GM23248 (cell line): ENCODE measurements around the gene TEX101. TPM values are rescaled to one million over a fixed set of nuclear protein-coding genes. Genes with fewer than 3 reads are reported as not detected.
"Not testable (repeated sequence)": the region's sequence is repeated elsewhere in the genome, so short reads cannot be mapped to it uniquely, and the experiment has no call there.

Source experiments
- DNase-seq: peaks from one replicate; pipeline ENCODE4 v3.0.0-alpha.2; 2015
- H2AFZ ChIP-seq: fragments of 200-600 bp; sonication (generic); 2 replicates; pipeline ENCODE4 v1.6.1; 2016; ENCODE audit warnings: antibody characterized with exemption
- H3F3A ChIP-seq: fragments of 200-600 bp; sonication (generic); 2 replicates; pipeline ENCODE4 v1.6.1; 2016; ENCODE audit warnings: mild to moderate bottlenecking, antibody characterized with exemption, mixed run types; ENCODE audit not compliant: insufficient read depth
- H3K27ac ChIP-seq: fragments of 200-600 bp; sonication (generic); 2 replicates; pipeline ENCODE4 v1.5.1; 2016; ENCODE audit warnings: mild to moderate bottlenecking
- H3K27me3 ChIP-seq: fragments of 200-600 bp; sonication (generic); replicated peaks from 2 replicates; pipeline ENCODE4 v1.6.1; 2016; ENCODE audit warnings: mild to moderate bottlenecking; ENCODE audit not compliant: insufficient read depth
- H3K36me3 ChIP-seq: fragments of 200-600 bp; sonication (generic); 2 replicates; pipeline ENCODE4 v1.6.1; 2016; ENCODE audit warnings: low read depth, mild to moderate bottlenecking
- H3K4me1 ChIP-seq: fragments of 200-600 bp; sonication (generic); 2 replicates; pipeline ENCODE4 v1.6.1; 2016; ENCODE audit warnings: mild to moderate bottlenecking; ENCODE audit not compliant: insufficient read depth
- H3K4me2 ChIP-seq: fragments of 200-600 bp; sonication (generic); one replicate; pipeline ENCODE4 v1.6.1; 2016; ENCODE audit warnings: mild to moderate bottlenecking; ENCODE audit not compliant: unreplicated experiment
- H3K4me3 ChIP-seq: fragments of 200-600 bp; sonication (generic); 2 replicates; pipeline ENCODE4 v1.5.1; 2016; ENCODE audit warnings: mild to moderate bottlenecking
- H3K79me2 ChIP-seq: fragments of 200-600 bp; sonication (generic); 2 replicates; pipeline ENCODE4 v1.6.1; 2016; ENCODE audit warnings: mild to moderate bottlenecking; ENCODE audit not compliant: insufficient read depth
- H3K9ac ChIP-seq: fragments of 200-600 bp; sonication (generic); 2 replicates; pipeline ENCODE4 v1.6.1; 2016; ENCODE audit warnings: mild to moderate bottlenecking
- H3K9me2 ChIP-seq: fragments of 200-600 bp; sonication (generic); 2 replicates; pipeline ENCODE4 v1.6.1; 2016; ENCODE audit warnings: mixed run types, mild to moderate bottlenecking, moderate library complexity; ENCODE audit not compliant: insufficient read depth
- H3K9me3 ChIP-seq: fragments of 200-600 bp; sonication (generic); one replicate; pipeline ENCODE4 v1.6.1; 2017; ENCODE audit warnings: low read depth
- H4K20me1 ChIP-seq: fragments of 200-600 bp; sonication (generic); 2 replicates; pipeline ENCODE4 v1.6.0; 2016; ENCODE audit not compliant: insufficient read depth
- EZH2 ChIP-seq: fragments of 200-600 bp; sonication (generic); IDR thresholded peaks from 2 replicates; pipeline ENCODE4 v1.6.1; 2018; ENCODE audit warnings: antibody characterized with exemption, mild to moderate bottlenecking; ENCODE audit not compliant: insufficient read depth, poor library complexity, severe bottlenecking
- EZH2phosphoT487 ChIP-seq: fragments of 200-600 bp; sonication (generic); IDR thresholded peaks from 2 replicates; pipeline ENCODE4 v1.6.1; 2018; ENCODE audit warnings: antibody characterized with exemption, moderate library complexity, mild to moderate bottlenecking, low read depth; ENCODE audit not compliant: insufficient read depth
- WGBS, 2 experiments: methylation state at CpG; one replicate each; pipeline ENCODE4 v1.1.6; 2015 to 2017; ENCODE audit warnings: low lambda C conversion rate in 2 of 2, low coverage in 1 of 2; ENCODE audit errors: missing lambda C conversion rate in 2 of 2; 5-methylcytosine and 5-hydroxymethylcytosine counted together
- in situ Hi-C: fragments of 300-500 bp; cut with MboI; formaldehyde crosslinking; loops from 2 replicates; pipeline ENCODE4 v1.15.0; 2020
- polyA plus RNA-seq: library from polyadenylated mRNA; unstranded; fragments of >200 nt; fragmentation: Nextera tagmentation; extraction: Ambion mirVana; gene quantifications from 2 replicates; pipeline ENCODE4 v1.2.1, GENCODE V29; 2016
- total RNA-seq: library from RNA; depleted of rRNA; stranded (reverse); fragments of >200 nt; shearing (Covaris generic); gene quantifications from 2 replicates; pipeline ENCODE4 v1.2.3, GENCODE V29; 2014

TEX101 gene
- total and polyA plus RNA-seq, 2 experiments from 2014 or later: not detected

DNA sequence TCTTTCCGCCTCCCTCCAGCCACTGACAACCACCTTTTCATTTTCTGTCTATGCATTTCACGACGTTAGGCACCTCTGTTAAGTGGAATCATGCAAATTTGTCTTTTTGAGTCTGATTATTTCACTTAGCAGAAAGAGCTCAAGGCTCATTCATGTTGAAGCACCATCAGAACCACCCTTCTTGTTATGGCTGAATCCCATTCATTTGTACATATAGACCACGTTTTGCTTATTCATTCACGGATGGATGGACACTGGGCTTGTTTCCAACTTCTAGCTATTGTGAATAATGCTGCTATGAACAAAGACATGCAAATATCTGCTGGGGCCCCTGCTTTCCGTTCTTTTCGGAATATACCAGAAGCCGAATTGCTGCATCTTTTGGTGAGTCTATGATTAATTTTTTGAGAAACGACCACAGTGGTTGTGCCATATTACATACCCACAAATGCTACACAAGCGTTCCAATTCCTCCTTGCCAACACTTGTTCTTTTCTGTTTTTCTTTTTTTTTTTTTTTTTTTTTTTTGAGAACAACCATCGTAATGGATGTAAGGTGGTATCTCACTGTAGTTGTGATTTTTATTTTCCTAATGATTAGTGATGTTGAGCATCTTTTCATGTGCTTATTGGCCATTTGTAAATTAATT is 23.7 kb upstream of the TEX101 start:
- H3K4me1 ChIP-seq, H2AFZ ChIP-seq, H3K36me3 ChIP-seq, H3K79me2 ChIP-seq, H3K27ac ChIP-seq, H3K9ac ChIP-seq, H3K9me3 ChIP-seq, H3F3A ChIP-seq, H3K4me3 ChIP-seq, H3K4me2 ChIP-seq, H4K20me1 ChIP-seq, H3K9me2 ChIP-seq, in situ Hi-C loops, DNase-seq: not testable (repeated sequence)
- H3K27me3 ChIP-seq: peaks cover 31% of the 10 kb centered on the region; the same call in 1 of the 2 replicates
- 51 to 54% methylated on average over 11 of the region's 11 CpGs for WGBS, 2 experiments

DNA sequence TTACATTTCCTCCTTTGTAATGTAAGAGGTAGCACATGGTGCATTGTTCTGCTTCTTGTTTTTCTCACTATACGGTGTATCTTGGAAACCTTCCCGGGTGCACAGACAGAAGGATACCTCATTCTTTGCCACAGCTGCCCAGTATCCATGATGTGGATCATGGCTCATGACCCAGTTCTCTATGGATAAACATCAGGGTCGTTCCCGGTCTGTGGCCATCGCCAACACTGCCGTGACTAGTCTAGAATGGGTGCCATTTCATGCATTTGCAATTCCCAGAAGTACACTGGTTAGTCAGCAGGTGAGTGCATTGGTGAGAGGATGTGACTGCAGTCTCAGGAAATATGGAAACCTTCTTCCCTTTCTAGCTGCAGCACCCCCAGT is 23.1 kb upstream of the TEX101 start:
- H3K27ac ChIP-seq, H4K20me1 ChIP-seq, DNase-seq, H3K36me3 ChIP-seq, H3K4me2 ChIP-seq, H2AFZ ChIP-seq, H3K79me2 ChIP-seq, H3K9me3 ChIP-seq, H3K9me2 ChIP-seq, H3K4me1 ChIP-seq, H3K4me3 ChIP-seq, H3K9ac ChIP-seq, in situ Hi-C loops, H3F3A ChIP-seq: not testable (repeated sequence)
- WGBS, 2 experiments: 58 to 66% methylated on average over 6 of the region's 6 CpGs
- peaks cover 34% of the 10 kb centered on the region; the same call in 1 of the 2 replicates for H3K27me3 ChIP-seq

DNA sequence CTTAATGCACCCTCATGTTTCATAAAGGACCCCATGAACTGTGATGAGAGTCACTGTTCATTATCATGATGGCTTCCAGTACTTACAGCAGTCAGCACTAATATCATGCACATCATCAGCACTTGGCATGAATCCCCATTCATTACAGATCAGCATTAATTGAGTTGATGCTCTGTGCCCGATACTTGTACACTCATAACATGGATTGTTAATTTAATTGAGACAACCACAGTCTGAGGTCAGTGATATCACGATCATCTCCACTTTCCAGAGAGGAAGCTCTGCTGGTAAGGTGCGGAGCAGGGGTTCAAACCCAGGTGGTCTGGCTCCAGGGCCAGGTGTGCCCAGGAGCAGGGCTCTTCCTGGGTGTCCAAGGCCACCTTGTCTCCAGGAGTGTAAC is 21.2 kb upstream of the TEX101 start:
- H3K36me3 ChIP-seq, DNase-seq, H3K4me1 ChIP-seq, H3K9me3 ChIP-seq, H3F3A ChIP-seq, H3K4me3 ChIP-seq, H4K20me1 ChIP-seq, H3K79me2 ChIP-seq, H3K27ac ChIP-seq, H3K4me2 ChIP-seq, in situ Hi-C loops, H3K9ac ChIP-seq, H2AFZ ChIP-seq, H3K9me2 ChIP-seq: not testable (repeated sequence)
- peaks cover 37% of the 10 kb centered on the region for H3K27me3 ChIP-seq
- WGBS, 2 experiments: 19 to 21% methylated on average over 3 of the region's 3 CpGs

DNA sequence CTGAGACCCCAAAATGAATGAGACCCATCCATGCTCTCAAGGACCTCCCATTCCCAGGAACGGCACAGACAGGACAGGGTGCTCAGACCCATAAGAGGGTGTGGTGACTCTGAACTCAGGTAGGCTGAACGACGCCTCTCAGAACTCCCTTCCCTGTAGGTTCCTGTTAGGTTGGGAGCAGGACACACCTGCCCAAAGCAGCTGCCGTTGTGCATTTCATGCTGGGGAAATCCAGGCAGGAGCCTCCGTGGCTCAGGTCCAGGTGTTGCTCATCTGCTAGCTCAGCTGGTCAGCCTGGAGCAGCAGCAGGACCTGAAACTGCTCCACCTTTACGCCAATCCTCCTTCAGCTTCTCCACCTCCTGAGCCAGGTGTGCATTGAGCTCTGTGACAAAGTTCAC is 19.1 kb upstream of the TEX101 start:
- no peaks in the 10 kb centered on the region for H3K4me1 ChIP-seq
- no peaks in the 10 kb centered on the region for H3K36me3 ChIP-seq
- no peak overlapping the region for H3K27ac ChIP-seq
- no peaks in the 10 kb centered on the region for H3K9me2 ChIP-seq
- no peak overlapping the region for H3K9ac ChIP-seq
- H4K20me1 ChIP-seq: no peaks in the 10 kb centered on the region
- no peak for TF ChIP-seq EZH2phosphoT487
- TF ChIP-seq EZH2: no peak
- in situ Hi-C loops: no loop called here
- H3K79me2 ChIP-seq: no peaks in the 10 kb centered on the region
- peaks cover 49% of the 10 kb centered on the region for H3K27me3 ChIP-seq
- H3K9me3 ChIP-seq: no peaks in the 10 kb centered on the region
- H3K4me2 ChIP-seq: no peak overlapping the region
- DNase-seq: no peak
- no peak overlapping the region for H2AFZ ChIP-seq
- WGBS, 2 experiments: 55 to 60% methylated on average over 6 of the region's 6 CpGs
- H3F3A ChIP-seq: no peaks in the 10 kb centered on the region
- no peak overlapping the region for H3K4me3 ChIP-seq

DNA sequence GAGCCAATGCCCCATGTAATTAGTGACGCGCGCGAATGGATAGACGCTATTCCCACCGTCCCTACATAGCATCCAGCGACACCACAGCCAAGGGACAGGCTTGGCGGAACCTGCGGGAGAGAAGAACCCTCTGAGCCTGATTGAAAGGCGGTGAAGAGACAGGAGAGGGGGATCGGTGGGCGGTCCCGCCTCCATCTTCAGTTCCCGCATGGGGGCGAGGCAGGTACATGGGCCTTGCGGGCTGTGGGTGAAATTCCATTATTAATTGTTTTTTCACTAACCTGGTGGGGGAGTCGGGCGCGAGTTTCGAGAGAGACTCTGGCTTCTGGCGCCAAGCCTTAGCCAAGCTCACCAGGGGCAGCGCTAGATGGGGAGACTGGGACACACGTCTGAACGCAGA is 8.4 kb upstream of the TEX101 start:
- no peaks in the 10 kb centered on the region for H3K9me2 ChIP-seq
- H3K79me2 ChIP-seq: no peaks in the 10 kb centered on the region
- no peaks in the 10 kb centered on the region for H3F3A ChIP-seq
- no peaks in the 10 kb centered on the region for H3K4me1 ChIP-seq
- in situ Hi-C loops: no loop called here
- no peaks in the 10 kb centered on the region for H3K36me3 ChIP-seq
- H3K9me3 ChIP-seq: no peaks in the 10 kb centered on the region
- 45 to 49% methylated on average over 24 of the region's 24 CpGs for WGBS, 2 experiments
- no peak overlapping the region for H3K4me2 ChIP-seq
- H2AFZ ChIP-seq: no peak overlapping the region
- H3K9ac ChIP-seq: no peak overlapping the region
- no peak overlapping the region for H3K4me3 ChIP-seq
- TF ChIP-seq EZH2phosphoT487 (no peak), EZH2 (no peak)
- H4K20me1 ChIP-seq: no peaks in the 10 kb centered on the region
- no peak for DNase-seq
- H3K27me3 ChIP-seq: peaks cover 40% of the 10 kb centered on the region
- no peak overlapping the region for H3K27ac ChIP-seq
